ENCODE results near the gene TBC1D9.

Gene TBC1D9

DNA sequence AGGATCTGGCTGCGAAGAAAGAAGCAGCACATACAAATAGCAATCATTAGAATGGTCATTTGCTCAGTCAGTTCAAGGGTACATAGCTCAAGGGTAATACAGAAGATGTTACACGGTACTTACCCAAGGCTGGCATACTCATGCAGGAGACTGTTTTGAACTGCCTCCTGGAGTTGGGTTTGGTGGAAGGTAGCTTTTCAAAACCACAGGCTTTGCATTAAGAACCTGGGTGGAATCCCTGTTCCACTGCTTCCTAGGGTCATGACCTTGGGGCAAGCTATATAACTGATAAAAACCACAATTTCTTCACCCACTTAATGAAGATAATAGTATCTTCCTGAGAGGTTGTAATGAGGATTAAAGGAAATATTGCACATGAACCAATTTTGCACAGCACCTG is 36.5 kb downstream of the TBC1D9 start:
- DNase-seq: no peak

DNA sequence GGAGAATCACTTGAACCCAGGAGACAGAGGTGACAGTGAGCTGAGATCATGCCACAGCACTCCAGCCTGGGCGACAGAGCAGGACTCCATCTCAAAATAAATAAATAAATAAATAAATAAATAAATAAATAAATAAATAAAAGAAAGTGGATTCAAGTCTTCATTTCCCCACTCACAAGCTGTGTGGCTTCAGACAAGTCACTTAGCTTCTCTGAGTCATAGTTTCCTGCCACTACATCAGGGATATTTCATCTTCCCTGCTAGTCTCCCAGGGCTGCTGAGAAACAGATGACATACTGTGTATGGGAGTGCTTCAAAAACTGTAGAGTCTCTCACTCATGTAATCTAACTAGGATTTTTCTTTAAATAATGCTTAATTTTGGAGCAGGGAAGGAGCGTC is 37.2 kb downstream of the TBC1D9 start:
- no peak for DNase-seq

DNA sequence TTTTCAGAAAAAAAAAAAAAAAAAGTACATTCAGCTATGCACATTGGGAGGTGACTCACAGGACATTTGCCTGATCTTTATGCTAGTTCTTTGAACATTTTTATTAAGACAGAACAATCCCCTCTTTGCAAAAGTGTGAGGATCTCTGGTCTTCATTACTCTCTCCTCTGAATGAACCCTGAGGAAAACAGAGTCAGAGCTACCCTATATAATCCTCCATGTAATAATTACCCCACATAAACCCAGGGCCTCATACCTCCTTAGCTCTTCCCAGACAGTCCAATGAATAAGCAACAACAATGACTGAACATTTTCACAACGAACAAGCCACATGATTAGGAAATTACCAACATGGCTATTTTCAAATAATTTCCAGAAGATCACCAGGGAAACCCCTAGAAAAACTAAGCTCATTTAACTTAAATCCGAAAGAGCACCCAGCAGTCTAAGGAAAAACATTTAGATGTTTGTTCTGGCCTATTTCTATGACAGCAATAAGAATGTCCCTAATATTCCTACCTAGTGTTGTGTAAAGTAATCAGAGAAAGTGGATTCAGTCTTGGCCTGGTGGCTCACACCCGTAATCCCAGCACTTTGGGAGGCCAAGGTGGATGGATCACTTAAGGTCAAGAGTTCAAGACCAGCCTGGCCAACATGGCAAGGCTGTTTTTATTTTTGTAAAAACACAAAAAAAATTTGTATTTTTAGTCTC is 37.8 kb downstream of the TBC1D9 start:
- no peak for DNase-seq

DNA sequence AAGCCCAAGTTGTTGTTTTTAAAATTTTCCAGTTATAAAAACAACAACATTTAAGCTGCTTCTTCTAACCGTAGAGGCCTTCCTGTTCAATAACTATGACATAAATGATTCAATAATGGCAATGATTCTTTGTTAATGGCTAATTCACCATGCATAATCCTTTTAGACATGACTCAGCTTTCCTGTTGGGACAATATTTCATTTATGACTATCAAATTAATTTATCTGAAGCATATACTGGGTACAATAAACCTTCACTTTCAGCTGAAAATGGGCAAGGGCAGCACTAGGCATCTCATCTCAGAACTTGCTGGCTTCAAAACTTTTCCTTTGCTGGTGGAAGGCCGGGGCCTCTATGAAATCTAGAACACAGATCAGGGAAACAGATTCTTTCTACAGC is 38.9 kb downstream of the TBC1D9 start:
- DNase-seq: no peak

DNA sequence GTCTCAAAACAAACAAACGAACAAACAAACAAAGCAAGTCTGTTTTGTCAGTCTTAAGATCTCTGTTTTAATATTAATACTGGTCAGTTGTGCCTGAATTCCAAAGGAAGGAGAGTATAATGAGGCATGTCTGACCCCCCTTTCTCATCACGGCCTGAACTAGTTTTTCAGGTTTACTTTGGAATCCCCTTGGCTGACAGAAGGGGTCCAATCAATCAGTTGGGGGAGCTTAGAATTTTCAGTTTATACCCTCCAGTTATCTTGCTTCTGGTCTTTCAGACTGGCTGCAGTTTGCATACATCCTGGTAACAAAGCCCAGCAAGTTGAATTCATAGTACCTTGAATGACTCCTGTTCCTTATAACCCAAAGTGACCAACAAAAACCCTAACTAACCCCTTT is 41.1 kb downstream of the TBC1D9 start:
- no peak for DNase-seq

DNA sequence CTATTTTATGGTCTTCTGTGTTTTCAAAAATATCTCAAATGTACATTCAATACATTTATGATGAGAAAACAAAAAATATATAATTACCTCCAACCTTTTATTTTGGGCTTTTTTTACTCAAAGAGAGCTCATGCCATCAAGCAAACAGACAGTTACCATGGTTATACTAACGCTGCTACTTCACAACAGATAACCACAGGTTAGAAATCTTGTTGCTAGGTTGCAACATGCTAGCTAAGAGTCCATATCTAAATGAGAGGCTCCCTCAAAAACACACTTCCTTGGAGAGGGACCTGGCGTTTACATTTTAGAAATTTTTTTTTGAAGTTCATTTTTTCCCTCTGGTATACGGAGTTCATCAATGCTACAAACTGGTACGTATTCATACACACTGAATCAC is 44.3 kb downstream of the TBC1D9 start:
- no peak for DNase-seq

DNA sequence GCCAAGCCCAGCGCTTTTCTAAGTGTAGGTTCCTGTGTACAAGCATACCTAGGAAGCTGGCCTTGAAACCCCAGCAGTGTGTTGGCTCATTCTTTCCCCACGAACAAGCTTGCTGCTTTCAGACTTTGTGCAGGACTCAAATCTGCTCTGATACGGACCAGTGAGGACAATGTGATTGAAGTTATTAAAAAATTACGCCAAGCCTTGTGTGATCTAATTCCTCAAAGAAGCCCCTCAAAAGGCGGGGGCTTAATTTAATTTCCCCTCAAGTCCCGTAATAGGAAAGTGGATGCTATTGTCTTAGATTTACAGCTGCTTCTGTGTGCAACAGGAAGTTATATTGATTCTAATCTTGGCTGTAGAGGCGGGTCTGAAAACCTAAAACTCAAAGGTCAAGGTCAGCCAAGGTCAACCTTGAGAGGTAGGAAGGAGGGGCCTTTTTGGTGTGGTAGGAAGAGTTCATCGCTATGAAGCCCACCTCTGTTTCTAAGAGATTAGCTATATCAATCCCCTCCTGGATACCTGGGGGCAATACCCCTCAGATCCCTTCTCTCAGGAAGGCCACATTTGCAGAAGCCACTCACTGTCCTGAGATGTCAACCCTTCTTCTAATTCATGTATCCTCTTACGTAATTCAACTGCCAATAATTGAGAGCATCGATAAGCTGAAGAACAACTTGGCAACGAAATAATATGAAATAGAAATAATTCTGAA is 45.1 kb downstream of the TBC1D9 start:
- no peak for DNase-seq

DNA sequence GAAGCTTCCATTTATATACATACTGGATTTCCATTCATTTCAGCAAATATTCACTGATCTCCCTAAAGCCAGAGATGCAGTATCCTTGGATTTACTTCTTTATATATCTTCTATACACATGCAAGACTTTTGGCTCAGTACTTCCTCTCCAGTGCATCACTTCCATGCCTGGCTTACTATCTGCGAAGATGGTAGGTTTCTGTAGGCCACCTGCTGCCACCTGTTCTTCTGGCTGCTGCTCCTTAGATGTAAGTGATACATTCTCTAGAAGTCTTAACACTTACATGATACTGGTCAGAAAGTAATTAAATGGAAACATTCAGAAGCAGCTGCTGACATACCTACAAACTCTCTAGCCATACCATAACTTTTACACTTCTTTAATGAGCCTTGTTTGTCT is 48.9 kb downstream of the TBC1D9 start:
- DNase-seq: no peak

DNA sequence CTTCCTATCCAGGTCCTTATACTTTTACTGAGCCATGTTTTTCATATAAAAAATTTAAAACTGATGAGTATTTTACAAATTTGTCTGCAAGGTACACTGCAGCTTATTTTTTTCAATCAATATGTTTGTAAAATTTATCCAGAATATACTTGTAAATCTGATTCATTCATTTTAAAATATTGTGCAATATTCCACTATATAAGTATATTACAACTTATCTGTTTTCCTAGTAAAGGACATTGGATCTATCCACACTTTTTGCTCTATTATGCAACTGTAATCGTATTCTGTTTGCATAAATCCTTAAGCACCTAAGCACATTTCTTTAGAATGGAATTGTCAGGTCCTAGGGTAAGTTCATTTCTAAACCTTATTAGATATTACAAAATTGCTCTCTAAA is 49.5 kb downstream of the TBC1D9 start:
- no peak for DNase-seq

DNA sequence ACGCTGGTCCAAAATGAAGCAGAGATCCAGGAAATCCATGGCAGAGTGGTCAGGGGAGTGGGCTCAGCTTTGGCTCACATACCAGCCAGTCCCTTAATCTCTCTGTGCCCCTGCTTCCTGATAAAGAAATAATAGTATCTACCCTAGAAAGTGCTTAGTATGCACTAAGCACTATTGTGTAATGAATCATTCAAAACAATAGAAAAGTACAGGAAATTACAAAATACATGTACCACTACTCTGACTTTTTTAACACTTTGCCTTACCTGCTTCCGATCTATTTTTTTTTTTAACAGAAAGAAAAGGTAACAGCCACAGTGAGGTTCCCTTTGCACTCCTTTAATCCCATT is 49.9 kb downstream of the TBC1D9 start:
- DNase-seq: no peak

DNA sequence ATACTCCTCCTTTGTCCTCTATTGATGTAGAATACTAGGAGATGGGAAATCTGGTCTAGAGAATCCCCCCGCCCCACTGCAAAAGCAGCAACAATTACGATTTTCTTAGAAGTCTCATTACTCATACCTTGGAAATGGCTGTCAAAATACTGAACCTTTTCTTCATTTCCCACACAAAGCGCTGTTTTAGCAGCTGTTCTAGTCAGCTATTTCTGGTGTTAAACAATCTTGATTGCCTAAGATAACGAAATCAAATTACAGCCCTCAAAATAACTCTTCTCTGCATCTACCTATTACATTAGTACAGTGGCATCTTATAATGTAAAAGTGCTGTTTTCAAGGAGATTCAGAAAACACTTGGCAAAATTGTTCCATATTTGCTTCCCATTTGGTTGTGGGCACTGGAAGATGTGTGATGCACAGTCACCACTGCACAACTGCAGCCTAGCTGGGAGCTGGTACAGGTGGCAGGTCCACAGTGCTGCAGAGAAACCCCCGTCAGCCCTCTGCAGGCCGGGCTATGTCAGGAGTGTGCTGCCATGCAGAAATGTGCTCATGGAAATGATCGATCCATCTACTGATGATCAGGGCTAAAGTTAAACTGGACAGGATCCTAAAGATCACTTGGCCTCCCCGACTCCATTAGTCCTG is 50.4 kb downstream of the TBC1D9 start:
- DNase-seq: no peak

DNA sequence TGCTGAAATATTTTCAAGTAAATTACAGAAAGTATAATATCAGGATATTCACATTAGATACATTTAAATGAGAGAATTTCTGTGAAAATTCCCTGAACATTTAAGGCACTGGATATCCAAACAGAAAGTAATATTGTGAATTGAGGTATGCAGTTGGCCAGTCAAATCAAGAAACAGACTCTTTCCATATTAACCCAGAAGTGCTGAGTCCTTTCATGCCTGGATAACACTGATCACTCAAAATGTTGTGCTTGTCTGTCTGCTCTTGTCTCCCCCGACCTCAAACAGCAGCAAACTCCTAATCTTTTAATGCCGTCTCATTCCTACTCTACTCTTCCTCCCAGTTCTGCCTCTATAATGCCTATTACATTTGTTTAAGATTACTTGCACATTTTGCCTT is 51.2 kb downstream of the TBC1D9 start:
- DNase-seq: no peak

DNA sequence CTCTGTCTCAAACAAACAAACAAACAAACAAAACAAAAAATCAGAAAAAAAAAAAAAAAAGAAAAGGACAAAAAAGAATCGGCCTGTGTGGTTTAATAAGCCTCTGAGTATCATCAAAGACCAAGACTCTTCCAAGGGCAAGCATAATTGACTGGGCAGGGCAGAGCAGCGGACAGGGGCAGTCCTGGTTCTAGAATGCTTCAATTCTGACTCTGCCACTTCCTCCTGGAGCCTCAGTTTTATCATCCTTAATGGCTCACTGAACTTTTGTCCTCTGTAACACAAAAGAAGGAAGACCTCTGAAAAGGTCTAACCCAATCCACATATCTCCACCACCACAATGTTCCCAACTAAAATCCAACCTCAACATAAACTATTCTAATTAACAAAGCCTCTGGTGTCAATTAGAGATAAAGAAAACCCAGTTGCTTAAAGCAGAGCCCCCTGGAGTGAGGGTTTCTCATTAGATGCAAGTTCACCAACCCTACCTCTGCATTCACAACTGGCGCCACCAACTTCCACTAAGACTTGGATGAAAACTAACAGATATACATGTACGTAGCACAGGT is 51.7 kb downstream of the TBC1D9 start:
- DNase-seq: no peak

DNA sequence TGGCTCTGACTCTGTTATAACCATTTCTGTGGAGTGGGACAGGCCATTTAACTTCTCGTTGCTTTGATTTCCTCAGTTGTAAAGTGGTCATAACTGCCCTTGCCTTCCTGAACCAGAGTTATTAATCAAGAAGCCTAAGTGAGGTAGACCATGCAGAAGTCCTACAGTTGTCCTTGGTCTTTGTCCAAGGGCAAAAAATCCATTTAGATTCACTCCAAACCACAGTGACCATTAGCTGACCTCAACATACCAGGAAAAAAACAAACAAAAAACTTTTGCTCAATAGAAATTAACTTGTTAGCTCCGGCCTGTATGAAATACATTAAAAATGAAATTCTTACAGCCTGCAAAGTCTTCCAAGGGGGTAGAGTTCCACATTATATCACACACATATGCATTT is 52.7 kb downstream of the TBC1D9 start:
- DNase-seq: no peak

DNA sequence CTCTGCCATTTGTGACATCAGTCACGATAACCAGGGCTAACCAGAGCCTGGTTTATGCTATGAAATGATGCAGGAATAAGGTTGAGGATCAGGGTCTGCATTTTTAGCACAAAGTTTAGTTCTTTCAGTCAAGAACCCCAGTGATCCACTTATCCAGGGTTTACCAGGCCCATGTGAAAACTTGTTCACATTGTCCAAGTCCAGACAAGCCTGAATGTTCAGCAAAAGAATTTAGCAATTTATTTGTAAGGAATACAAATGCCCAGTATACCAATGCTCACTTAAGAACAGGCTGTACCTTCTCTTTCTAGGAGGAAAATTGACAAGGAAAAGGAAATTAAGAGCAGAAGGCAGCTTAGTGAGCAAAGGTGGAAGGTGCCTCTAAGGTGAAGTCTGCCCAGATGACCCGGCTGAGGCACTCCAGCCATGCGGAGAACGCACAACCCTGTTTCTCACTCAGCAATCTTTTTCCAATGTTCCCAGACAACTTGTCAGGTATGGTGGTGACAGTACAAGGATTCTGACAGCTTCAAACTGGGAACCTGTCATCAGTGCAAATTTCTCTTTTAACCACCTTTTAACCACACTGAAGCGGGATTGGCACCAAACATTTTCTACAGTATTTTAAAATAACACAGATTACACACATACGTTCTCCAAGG is 54.0 kb downstream of the TBC1D9 start:
- no peak for DNase-seq

DNA sequence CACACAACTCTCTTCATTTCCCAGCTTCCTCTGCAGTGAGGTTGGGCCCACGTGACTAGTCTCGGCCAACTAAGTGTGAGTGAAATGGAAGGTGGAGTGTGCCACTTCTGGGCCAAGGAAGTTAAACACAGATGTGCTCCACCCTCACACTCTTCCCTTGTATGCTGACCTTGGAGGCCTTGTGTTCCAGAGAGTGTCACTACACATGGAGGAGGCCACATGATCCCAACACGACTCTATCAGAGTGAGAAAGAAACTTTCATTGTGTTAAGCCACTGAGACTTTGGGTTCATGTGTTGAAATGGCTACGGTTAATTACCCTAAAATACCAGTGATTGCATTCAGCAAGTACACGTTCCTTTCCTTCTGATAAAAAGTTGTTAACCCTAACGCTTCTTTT is 55.1 kb downstream of the TBC1D9 start:
- DNase-seq: no peak

DNA sequence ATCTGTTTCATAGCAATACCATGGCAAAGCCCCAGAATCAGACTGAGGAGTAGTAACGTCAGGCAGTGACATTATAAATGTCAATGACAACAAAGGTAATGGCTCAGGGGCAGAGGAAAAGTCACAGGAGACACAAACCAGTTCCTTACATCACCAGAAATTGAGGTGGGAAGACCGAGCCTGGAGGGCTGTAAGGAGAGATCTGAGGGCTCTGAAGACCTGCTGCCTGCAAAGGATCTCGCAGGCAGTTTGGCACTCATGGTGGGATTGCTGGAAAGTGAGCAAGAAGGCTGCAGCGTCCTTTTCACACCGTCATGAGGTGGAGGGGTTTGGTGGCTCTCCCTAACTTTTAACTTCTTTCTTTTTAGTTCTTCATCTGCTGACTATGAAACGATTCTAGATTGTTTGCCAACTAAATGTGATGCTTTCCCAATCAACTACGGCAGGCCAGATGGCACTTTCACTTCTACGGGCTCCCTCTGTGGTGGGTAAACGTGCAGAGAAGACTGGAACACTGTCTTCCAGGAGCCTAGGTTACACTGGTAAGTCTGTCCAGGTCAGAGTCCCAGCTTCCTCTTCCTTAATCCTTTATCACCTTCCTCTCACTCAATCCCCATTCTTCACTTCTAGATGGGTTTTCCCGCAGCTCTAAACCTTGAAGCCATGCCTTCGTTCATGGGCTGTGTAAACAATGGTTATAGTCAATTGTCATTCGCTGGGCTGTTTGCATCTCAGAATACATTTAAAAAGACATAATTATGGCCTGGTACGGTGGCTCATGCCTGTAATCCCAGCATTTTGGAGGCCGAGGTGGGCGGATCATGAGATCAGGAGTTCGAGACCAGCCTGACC is 58.2 kb downstream of the TBC1D9 start:
- no peak for DNase-seq

DNA sequence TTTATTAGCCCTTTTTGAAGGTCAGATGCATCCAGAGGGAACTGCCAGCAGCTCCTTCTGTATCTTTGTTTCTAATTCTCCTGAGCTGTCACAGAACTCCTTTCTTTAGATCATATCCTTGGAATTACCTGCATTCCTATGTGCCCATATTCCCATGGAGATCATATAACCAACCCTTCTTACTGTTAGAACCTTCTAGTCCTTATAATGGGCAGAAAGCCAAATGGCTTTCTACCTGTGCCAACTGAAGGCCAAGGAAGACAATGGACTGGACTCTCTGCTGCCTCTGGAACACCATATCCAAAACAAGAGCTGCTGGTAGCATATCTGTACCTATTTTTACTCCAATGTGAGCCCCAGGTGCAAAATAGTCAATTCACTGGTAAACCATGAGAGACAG is 60.7 kb downstream of the TBC1D9 start:
- no peak for DNase-seq

DNA sequence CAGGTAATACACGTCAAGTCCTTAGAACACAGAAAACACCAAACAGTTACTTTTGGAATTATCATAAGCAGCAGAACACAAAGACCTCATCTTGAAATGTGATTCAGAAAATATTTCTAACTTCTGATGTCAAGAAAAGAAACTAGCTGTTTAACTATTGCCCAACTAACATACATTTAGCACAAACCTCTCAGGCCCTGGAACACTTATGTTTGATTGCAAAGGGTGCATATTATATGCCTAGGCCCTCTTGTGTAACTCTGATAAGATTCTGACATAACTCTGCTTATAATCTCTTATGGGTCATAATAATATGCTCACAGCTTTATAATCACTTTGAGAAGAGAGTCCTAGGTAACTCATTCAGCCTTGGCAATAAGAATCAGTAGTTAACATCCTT is 62.6 kb downstream of the TBC1D9 start:
- DNase-seq: no peak

DNA sequence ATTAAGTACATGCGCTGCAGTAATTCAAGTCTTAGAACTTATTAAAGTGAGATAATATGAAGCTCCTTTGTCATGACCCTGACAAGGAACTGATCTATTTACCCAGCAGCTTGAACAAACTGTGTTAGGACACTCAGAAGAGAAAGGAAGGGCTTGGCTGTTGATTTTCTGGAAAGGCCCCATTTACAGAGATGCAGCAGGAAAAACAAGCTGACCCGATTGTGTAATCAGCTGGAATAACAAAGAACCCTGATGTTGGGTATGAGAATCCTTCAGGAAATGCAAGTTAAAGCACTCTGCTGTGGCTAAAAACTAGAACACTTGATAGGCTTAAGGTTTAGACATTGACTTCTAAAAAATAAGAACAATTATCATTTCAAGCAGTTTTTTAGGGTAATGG is 64.8 kb downstream of the TBC1D9 start:
- no peak for DNase-seq

DNA sequence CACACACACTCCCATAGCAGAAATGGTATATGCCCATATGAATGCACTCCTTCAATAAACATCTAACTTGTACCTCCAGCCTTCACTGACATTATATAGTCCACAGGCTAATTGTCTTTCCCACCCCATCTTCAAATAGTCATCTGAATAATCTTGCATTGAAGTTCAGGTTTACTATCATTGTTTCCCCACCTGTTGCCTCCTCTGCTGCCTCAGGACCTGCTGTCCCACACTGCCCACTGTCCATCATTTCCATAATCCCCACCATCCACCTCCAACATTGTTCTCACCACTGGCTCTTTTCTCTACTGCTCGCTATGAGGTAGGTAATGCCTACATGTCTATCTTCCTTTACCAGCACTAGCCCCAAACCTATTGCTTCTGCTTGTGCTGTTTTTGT is 66.1 kb downstream of the TBC1D9 start:
- no peak for DNase-seq

DNA sequence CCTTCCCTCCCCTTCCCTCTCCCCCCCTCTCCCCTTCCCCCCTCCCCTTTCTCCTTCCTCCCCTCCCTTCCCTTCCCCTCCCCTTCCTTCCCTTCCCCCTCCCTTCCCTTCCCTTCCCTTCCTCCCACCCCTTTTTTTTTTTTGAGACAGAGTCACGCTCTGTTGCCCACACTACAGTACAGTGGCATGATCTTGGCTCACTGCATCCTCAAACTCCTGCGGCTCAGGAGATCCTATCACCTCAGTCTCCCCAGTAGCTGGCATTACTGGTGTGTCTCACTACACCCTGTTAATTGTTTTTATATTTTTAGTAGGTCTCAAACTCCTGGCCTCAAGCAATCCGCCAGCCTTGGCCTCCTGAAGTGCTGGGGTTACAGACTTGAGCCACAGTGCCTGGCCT is 66.6 kb downstream of the TBC1D9 start:
- DNase-seq: no peak

All from effector CD4-positive, alpha-beta T cell (primary cell).